PC-3 (cell line): ENCODE data around the gene TMEM147. TPM values are rescaled to one million over a fixed set of nuclear protein-coding genes. Genes with fewer than 3 reads are reported as not detected.

Experiments used
- ATAC-seq: fragments of 200-7000 bp; cut with Tn5 transposase; 2 replicates; pipeline ENCODE4 v1.9.1; 2020; ENCODE audit warnings: mild to moderate bottlenecking, moderate library complexity
- BruUV-seq: library from RNA; stranded (reverse); fragments of 400-500 nt; replicated peaks from 2 replicates; lab custom pipeline; 2021; lab: Mats Ljungman, UMichigan
- CTCF ChIA-PET: fragments of 300-600 bp; sonication (Branson Sonifier 250); formaldehyde crosslinking; loops from one replicate; lab custom pipeline; 2022; ENCODE audit warnings: antibody characterized with exemption; lab: Charles Lee
- POLR2A ChIA-PET: fragments of 300-600 bp; sonication (Branson Sonifier 250); formaldehyde crosslinking; loops from one replicate; lab custom pipeline; 2022; ENCODE audit warnings: antibody characterized with exemption; ENCODE audit not compliant: unreplicated experiment; lab: Charles Lee
- DNase-seq: peaks from one replicate; pipeline ENCODE4 v3.0.0-alpha.2; 2015
- H2AFZ ChIP-seq: fragments of 300-600 bp; sonication (generic); 2 replicates; pipeline ENCODE4 v1.6.0; 2016; ENCODE audit warnings: antibody characterized with exemption, low read length
- H3F3A ChIP-seq: fragments of 300-600 bp; sonication (generic); one replicate; pipeline ENCODE4 v1.6.0; 2017; ENCODE audit warnings: antibody characterized with exemption, low read length, control low read depth, mild to moderate bottlenecking; ENCODE audit not compliant: unreplicated experiment
- H3K27ac ChIP-seq: fragments of 300-600 bp; sonication (generic); 2 replicates; pipeline ENCODE4 v1.5.1; 2016; ENCODE audit warnings: mild to moderate bottlenecking, low read length
- H3K27me3 ChIP-seq: fragments of 300-600 bp; sonication (generic); 2 replicates; pipeline ENCODE4 v1.6.1; 2016; ENCODE audit warnings: low read length, mixed read lengths
- H3K36me3 ChIP-seq: fragments of 300-600 bp; sonication (generic); 2 replicates; pipeline ENCODE4 v1.6.1; 2016; ENCODE audit warnings: low read depth, mixed run types, low read length, mixed read lengths
- H3K4me1 ChIP-seq: fragments of 300-600 bp; sonication (generic); 2 replicates; pipeline ENCODE4 v1.5.1; 2016; ENCODE audit warnings: low read length; ENCODE audit not compliant: insufficient read depth
- H3K4me2 ChIP-seq: fragments of 300-600 bp; sonication (generic); 2 replicates; pipeline ENCODE4 v1.6.0; 2016; ENCODE audit warnings: low read length
- H3K4me3 ChIP-seq: fragments of 300-600 bp; sonication (generic); 2 replicates; pipeline ENCODE4 v1.5.1; 2016; ENCODE audit warnings: mild to moderate bottlenecking, low read length, mixed read lengths
- H3K79me2 ChIP-seq: fragments of 300-600 bp; sonication (generic); 2 replicates; pipeline ENCODE4 v1.6.1; 2017; ENCODE audit warnings: low read length, mixed read lengths
- H3K9ac ChIP-seq: fragments of 300-600 bp; sonication (generic); 2 replicates; pipeline ENCODE4 v1.6.0; 2016; ENCODE audit warnings: mild to moderate bottlenecking, low read length
- H3K9me2 ChIP-seq: fragments of 300-600 bp; sonication (generic); replicated peaks from 2 replicates; pipeline ENCODE4 v1.6.1; 2016; ENCODE audit warnings: mixed run types, low read length, mixed read lengths
- H3K9me3 ChIP-seq: fragments of 300-600 bp; sonication (generic); 2 replicates; pipeline ENCODE4 v1.6.1; 2016; ENCODE audit warnings: low read length, mixed read lengths
- H4K20me1 ChIP-seq: fragments of 300-600 bp; sonication (generic); 2 replicates; pipeline ENCODE4 v1.6.1; 2016; ENCODE audit warnings: low read length, mixed read lengths
- EZH2 ChIP-seq: fragments of 300-600 bp; sonication (generic); IDR thresholded peaks from one replicate; pipeline ENCODE4 v1.6.1; 2017; ENCODE audit warnings: antibody characterized with exemption, mild to moderate bottlenecking, low read length; ENCODE audit not compliant: unreplicated experiment
- EZH2phosphoT487 ChIP-seq: fragments of 300-600 bp; sonication (generic); IDR thresholded peaks from 2 replicates; pipeline ENCODE4 v1.6.1; 2018; ENCODE audit warnings: mild to moderate bottlenecking, antibody characterized with exemption, low read length, borderline replicate concordance
- intact Hi-C: fragments of 100-400 bp; cut with micrococcal nuclease; formaldehyde crosslinking; loops from 2 replicates; pipeline ENCODE4 v1.9.0; 2023
- total RNA-seq: library from RNA; depleted of rRNA; stranded (reverse); fragments of >200 nt; gene quantifications from 2 replicates; pipeline ENCODE4 v1.2.3, GENCODE V29; 2014
- TF ChIP-seq, protein P1 (sequence below): fragments of 300-600 bp; sonication (generic); conservative IDR thresholded peaks from 2 replicates; pipeline ENCODE4 v1.5.1; 2017; ENCODE audit warnings: antibody characterized with exemption, low read depth, mild to moderate bottlenecking, low read length

The TMEM147 gene
- total RNA-seq, 1 experiment from 2014 or later, result 206 TPM

DNA sequence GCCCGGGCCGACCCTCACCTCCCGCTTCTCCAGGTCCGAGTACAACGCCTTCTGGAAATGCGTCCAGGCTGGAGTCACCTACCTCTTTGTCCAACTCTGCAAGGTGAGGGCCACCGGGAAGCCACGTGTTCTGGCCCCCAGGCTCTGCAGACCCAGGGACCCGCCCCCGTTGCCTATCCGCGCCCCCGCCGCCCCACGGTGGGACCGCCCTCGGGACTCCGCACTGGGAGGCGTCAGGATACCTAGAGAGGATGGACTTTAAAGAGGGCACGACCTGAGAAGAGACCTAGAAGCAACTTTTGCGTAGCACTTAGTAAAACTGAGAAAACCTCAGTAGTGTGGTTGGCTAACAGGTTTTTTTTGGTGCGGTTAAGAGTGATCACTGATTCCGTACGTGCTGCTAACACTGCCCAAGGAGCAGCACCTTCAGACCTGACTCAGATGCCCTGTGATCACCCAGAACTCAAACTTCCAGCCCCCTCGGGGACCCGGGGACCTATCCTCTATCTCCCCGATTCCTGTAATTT, 492 bp downstream of the TMEM147 start:
- no peaks in the 10 kb centered on the region for H3F3A ChIP-seq
- H4K20me1 ChIP-seq, result no peaks in the 10 kb centered on the region
- ATAC-seq (peak; percentile 68), DNase-seq (peak; percentile 23)
- no peaks in the 10 kb centered on the region for H3K9me2 ChIP-seq
- TSS peak; percentile 61 for BruUV-seq
- peak overlapping the region; percentile 98 for H2AFZ ChIP-seq
- no peaks in the 10 kb centered on the region for H3K9me3 ChIP-seq
- ChIA-PET CTCF (no interaction called here), POLR2A (no interaction called here)
- H3K9ac ChIP-seq, result peak overlapping the region; percentile 97
- H3K79me2 ChIP-seq, result peaks cover 40% of the 10 kb centered on the region
- no peaks in the 10 kb centered on the region for H3K36me3 ChIP-seq
- intact Hi-C loops, result loop anchor here (2.0 to 5.0 kb wide), 2 partner anchors 27 to 171 kb away; partner anchors contain the start of gene KMT2B
- peaks cover 14% of the 10 kb centered on the region; the same call in 1 of the 2 replicates for H3K4me1 ChIP-seq
- peak overlapping the region; percentile 88 for H3K4me3 ChIP-seq
- H3K27me3 ChIP-seq, result no peaks in the 10 kb centered on the region
- TF ChIP-seq EZH2, result no peak
- TF ChIP-seq, protein P1, sequence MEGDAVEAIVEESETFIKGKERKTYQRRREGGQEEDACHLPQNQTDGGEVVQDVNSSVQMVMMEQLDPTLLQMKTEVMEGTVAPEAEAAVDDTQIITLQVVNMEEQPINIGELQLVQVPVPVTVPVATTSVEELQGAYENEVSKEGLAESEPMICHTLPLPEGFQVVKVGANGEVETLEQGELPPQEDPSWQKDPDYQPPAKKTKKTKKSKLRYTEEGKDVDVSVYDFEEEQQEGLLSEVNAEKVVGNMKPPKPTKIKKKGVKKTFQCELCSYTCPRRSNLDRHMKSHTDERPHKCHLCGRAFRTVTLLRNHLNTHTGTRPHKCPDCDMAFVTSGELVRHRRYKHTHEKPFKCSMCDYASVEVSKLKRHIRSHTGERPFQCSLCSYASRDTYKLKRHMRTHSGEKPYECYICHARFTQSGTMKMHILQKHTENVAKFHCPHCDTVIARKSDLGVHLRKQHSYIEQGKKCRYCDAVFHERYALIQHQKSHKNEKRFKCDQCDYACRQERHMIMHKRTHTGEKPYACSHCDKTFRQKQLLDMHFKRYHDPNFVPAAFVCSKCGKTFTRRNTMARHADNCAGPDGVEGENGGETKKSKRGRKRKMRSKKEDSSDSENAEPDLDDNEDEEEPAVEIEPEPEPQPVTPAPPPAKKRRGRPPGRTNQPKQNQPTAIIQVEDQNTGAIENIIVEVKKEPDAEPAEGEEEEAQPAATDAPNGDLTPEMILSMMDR, result no peak
- no peak for TF ChIP-seq EZH2phosphoT487
- H3K27ac ChIP-seq, result peak overlapping the region; percentile 29; the same call in 1 of the 2 replicates
- H3K4me2 ChIP-seq, result peak overlapping the region; percentile 90

- no peaks in the 10 kb centered on the region for H4K20me1 ChIP-seq
- peak overlapping the region; percentile 88 for H3K4me3 ChIP-seq
- DNase-seq, result no peak
- intact Hi-C loops, result loop anchor here (5.0 kb wide), 1 partner anchor 171 kb away; the partner anchor contains the start of gene KMT2B
- CTCF ChIA-PET, result no interaction called here
- POLR2A ChIA-PET, result no interaction called here
- H3K27me3 ChIP-seq, result no peaks in the 10 kb centered on the region
- peak overlapping the region; percentile 97 for H3K9ac ChIP-seq
- H3K9me3 ChIP-seq, result no peaks in the 10 kb centered on the region
- no TSS peak for BruUV-seq
- no peaks in the 10 kb centered on the region for H3K9me2 ChIP-seq
- H3K4me1 ChIP-seq, result peaks cover 14% of the 10 kb centered on the region; the same call in 1 of the 2 replicates
- H3K27ac ChIP-seq, result no peak overlapping the region
- peak overlapping the region; percentile 90 for H3K4me2 ChIP-seq
- no peak for ATAC-seq
- H3F3A ChIP-seq, result no peaks in the 10 kb centered on the region
- no peak overlapping the region for H2AFZ ChIP-seq
- H3K36me3 ChIP-seq, result no peaks in the 10 kb centered on the region
- TF ChIP-seq EZH2phosphoT487, result no peak
- TF ChIP-seq, protein P1, result no peak
- TF ChIP-seq EZH2, result no peak
- peaks cover 40% of the 10 kb centered on the region for H3K79me2 ChIP-seq
Measured at GRCh38 chr19:35546532-35546931, 1.1 kb downstream of the TMEM147 start.

- no peak overlapping the region for H3K9ac ChIP-seq
- CTCF ChIA-PET, result no interaction called here
- POLR2A ChIA-PET, result no interaction called here
- no peaks in the 10 kb centered on the region for H3K36me3 ChIP-seq
- H3K27ac ChIP-seq, result no peak overlapping the region
- H3K4me1 ChIP-seq, result peaks cover 13% of the 10 kb centered on the region; the same call in 1 of the 2 replicates
- intact Hi-C loops, result loop anchor here (2.0 to 5.0 kb wide), 2 partner anchors 56 to 168 kb away; partner anchors contain the start of gene KMT2B
- ATAC-seq (no peak), DNase-seq (peak; percentile 65)
- H3K27me3 ChIP-seq, result no peaks in the 10 kb centered on the region
- H3K4me2 ChIP-seq, result no peak overlapping the region
- H3K9me3 ChIP-seq, result no peaks in the 10 kb centered on the region
- no peaks in the 10 kb centered on the region for H4K20me1 ChIP-seq
- H3K9me2 ChIP-seq, result no peaks in the 10 kb centered on the region
- no peak overlapping the region for H2AFZ ChIP-seq
- no peaks in the 10 kb centered on the region for H3F3A ChIP-seq
- H3K4me3 ChIP-seq, result no peak overlapping the region
- BruUV-seq, result no TSS peak
- peaks cover 33% of the 10 kb centered on the region for H3K79me2 ChIP-seq
- no peak for TF ChIP-seq EZH2phosphoT487
- TF ChIP-seq EZH2, result no peak
- TF ChIP-seq, protein P1, result peak; percentile 78
Measured at GRCh38 chr19:35549174-35549788, 3.9 kb downstream of the TMEM147 start.
